GM12801 (cell line): ENCODE results near the gene NSUN7.

Experiments used
- CTCF ChIP-seq: IDR thresholded peaks from one replicate; pipeline ENCODE4 v1.5.1; 2011; ENCODE audit warnings: control low read depth; ENCODE audit not compliant: insufficient read length; ENCODE audit errors: extremely low read depth

The NSUN7 gene

DNA sequence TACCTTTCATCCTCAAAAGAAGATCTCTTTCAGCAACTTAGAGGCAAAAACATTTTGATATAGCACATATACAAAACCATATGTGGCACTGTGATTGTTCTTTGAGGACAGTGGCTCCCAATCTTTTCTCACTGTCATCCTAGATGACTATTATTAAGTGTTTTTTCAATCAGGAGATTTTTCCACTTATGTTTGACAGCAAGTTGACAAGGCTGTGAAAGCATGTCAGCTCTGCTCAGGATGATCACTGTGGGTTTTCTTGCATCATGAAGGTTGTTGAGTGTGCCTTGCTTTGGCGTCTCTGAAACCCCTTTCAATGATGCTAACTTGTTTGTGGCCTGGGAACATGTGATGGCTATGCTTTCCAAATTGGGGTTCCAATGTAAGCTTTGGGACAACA, 20.2 kb upstream of the NSUN7 start:
- TF ChIP-seq CTCF, result no peak

DNA sequence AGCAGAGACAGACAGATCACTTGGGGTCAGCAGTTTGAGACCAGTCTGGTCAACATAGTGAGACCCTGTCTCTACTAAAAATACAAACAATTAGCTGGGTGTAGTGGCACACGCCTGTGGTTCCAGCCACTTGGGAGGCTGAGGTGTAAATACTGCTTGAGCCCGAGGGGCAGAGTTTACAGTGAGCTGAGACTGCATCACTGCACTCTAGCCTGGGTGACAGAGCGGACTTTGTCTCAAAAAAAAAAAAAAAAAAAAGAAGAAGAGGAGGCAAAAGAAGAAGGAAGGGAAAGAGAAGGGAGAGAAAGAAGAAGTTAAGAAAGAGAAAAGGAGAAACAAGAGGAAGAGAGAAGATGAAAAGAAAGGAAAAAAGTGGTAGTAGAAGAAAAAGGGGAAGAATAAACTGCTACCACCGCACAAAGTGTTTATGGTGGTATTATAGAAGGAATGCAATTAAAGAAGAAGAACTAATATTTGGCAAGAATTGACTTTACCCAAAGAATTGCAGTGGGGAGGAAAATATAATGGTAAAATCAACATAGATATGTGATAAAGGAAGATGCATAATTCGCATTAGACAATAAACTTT, 19.6 kb upstream of the NSUN7 start:
- TF ChIP-seq CTCF, result no peak

- no peak for TF ChIP-seq CTCF
These were observed 18.4 kb upstream of the NSUN7 start for GRCh38 chr4:40731361-40731760.

DNA sequence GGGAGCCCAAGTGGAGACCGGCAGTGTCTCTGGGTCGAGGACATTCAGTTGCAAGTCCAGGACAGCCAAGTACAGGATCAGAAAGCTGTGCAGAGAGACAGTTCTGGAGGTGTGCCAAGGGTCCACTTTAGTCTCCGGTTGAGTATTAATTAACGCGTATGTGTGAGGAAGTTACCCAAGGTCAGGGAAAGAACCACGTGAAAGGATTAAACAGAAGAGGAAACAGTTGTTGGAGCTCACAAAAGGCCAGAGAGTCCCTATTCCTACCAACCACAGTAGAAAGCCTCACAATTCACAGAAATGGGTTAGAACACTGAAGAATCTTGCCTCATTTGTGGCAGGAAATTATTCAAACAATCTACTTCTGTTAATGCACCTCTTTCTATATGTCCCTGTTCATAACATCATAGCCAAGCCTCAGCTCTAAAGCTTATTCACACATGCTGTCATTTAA, 17.9 kb upstream of the NSUN7 start:
- no peak for TF ChIP-seq CTCF

GRCh38 chr4:40733752-40734151, 16.0 kb upstream of the NSUN7 start:
- no peak for TF ChIP-seq CTCF

DNA sequence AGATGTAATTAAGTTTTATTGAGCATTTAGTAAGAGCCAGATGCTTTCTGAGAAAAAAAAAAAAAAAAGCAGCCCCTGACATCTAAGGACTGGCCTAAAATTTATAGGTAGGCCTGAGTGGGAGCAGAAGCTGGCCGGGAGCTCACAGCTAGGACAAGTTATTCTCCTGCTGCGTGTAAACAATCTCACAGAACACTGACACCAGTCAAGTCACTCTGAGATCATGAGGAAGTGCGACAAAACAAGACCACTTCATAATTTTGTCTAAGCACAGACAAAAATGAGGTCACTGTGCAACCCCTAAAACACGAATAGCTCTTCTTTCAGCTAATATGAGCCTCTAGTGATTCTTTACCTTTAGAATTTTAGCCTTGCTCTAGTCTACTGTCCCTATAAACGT, 15.3 kb upstream of the NSUN7 start:
- no peak for TF ChIP-seq CTCF

DNA sequence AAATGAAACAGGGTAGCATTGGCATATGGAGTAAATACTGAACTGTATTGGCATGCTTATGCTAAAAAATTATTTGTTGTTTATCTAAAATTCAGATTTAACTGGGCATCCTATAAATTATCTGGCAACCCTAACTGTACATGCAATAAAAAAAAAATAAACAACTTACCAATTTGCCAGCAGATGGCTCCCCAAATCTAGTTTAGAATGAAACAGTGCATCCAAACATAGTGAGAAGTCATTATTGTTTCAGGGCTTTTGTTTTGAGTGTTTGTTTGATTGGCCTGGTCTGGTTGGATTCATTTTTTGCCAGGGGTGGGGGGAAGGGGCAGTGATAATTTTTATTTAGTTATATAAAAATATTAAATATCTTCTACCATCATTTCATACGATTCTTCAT, 12.8 kb upstream of the NSUN7 start:
- no peak for TF ChIP-seq CTCF
